ENCODE measurements around the gene KRTAP9-7.

KRTAP9-7 gene

DNA sequence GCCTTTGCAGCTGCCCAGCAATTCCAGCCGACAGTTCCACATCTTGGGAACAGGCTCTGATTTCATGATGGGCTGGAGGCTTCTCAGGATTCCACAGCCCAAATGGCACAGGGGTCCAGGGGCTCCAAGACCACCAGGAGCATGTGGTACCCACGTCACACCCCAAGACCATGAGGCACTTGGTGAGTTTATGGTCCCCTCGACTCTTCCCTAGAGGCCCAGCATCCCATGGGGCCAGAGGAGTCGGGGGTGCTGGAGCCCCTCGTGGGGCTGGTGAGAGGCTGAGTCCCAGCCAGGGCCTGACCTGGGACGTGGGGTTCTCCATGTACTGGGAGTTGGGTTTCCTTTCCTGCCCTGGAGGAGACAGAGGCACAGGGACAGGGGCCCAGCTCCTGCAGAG lies 50.1 kb downstream of the KRTAP9-7 start:
- no peak overlapping the region for H3K9ac ChIP-seq (ENCODE audit: low read length)
- H3K27me3 ChIP-seq (ENCODE audit: low read length) = no peaks in the 10 kb centered on the region
- no peaks in the 10 kb centered on the region for H3K36me3 ChIP-seq (ENCODE audit: low read length)
- H3K9me3 ChIP-seq (ENCODE audit: insufficient read depth, low read length) = no peaks in the 10 kb centered on the region
- no peak overlapping the region for H3K27ac ChIP-seq (ENCODE audit: low read depth, low read length)
- no peak for TF ChIP-seq EZH2phosphoT487 (conservative IDR thresholded peaks at IDR 0.05; ENCODE audit: low read length)
- TF ChIP-seq, protein P1, sequence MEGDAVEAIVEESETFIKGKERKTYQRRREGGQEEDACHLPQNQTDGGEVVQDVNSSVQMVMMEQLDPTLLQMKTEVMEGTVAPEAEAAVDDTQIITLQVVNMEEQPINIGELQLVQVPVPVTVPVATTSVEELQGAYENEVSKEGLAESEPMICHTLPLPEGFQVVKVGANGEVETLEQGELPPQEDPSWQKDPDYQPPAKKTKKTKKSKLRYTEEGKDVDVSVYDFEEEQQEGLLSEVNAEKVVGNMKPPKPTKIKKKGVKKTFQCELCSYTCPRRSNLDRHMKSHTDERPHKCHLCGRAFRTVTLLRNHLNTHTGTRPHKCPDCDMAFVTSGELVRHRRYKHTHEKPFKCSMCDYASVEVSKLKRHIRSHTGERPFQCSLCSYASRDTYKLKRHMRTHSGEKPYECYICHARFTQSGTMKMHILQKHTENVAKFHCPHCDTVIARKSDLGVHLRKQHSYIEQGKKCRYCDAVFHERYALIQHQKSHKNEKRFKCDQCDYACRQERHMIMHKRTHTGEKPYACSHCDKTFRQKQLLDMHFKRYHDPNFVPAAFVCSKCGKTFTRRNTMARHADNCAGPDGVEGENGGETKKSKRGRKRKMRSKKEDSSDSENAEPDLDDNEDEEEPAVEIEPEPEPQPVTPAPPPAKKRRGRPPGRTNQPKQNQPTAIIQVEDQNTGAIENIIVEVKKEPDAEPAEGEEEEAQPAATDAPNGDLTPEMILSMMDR (IDR thresholded peaks at IDR 0.05; ENCODE audit: insufficient read depth, low read length, poor library complexity, severe bottlenecking) = no peak
- no peaks in the 10 kb centered on the region for H3K79me2 ChIP-seq (ENCODE audit: insufficient read depth, low read length)
- H4K20me1 ChIP-seq (ENCODE audit: low read depth, low read length) = no peaks in the 10 kb centered on the region
- no peak overlapping the region for H3K4me3 ChIP-seq (ENCODE audit: insufficient read depth, low read length, poor library complexity, severe bottlenecking)
- H3K9me2 ChIP-seq (replicated peaks; ENCODE audit: insufficient read depth, low read length) = no peaks in the 10 kb centered on the region
- H2AFZ ChIP-seq (ENCODE audit: low read depth, low read length, severe bottlenecking) = no peak overlapping the region
- H3K4me2 ChIP-seq (ENCODE audit: low read depth, low read length, poor library complexity, severe bottlenecking) = no peak overlapping the region
- H3F3A ChIP-seq (ENCODE audit: insufficient read depth) = no peaks in the 10 kb centered on the region
